ENCODE measurements around the gene TEX29. TPM values are rescaled to one million over a fixed set of nuclear protein-coding genes. Genes with fewer than 3 reads are reported as not detected.

The TEX29 gene
- total and polyA plus RNA-seq, 9 of the 15 experiments (the other 6 are each of a cell fraction or from before 2014, with no cell fraction given) = 0.11 TPM; not detected in 7

DNA sequence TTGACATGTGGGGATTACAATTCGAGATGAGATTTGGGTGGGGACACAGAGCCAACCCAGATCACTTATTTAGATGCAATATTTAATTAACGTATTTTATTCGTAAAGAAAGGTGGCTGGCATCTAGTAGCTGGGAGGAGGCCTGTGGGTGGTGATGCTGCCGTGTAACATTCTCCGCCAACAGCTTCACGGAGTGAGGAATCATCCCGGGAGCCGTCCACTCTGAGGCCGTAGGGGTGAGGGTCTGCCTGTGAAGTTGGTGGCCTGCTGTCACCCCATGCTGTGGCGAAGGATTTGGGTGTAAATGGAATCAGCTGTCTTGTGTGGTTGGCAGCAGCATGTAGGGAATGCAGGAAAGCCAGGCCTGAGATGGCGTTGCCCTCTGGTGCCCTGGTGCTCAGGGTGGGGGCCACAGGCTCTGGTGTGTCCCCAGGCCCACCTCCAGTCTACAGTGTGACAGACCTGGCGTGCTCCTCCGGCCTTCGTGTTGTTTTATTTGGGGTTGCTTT is 3.3 kb upstream of the TEX29 start (continued):
- TF ChIP-seq ZNF395 (CRISPR knock-in tag; IDR thresholded peaks at IDR 0.05) = no peak
- no peak for TF ChIP-seq SLC30A9 (CRISPR knock-in tag; IDR thresholded peaks at IDR 0.05)
- no peak for TF ChIP-seq ZC3H11A (IDR thresholded peaks at IDR 0.05; ENCODE audit: low read depth, low read length)

DNA sequence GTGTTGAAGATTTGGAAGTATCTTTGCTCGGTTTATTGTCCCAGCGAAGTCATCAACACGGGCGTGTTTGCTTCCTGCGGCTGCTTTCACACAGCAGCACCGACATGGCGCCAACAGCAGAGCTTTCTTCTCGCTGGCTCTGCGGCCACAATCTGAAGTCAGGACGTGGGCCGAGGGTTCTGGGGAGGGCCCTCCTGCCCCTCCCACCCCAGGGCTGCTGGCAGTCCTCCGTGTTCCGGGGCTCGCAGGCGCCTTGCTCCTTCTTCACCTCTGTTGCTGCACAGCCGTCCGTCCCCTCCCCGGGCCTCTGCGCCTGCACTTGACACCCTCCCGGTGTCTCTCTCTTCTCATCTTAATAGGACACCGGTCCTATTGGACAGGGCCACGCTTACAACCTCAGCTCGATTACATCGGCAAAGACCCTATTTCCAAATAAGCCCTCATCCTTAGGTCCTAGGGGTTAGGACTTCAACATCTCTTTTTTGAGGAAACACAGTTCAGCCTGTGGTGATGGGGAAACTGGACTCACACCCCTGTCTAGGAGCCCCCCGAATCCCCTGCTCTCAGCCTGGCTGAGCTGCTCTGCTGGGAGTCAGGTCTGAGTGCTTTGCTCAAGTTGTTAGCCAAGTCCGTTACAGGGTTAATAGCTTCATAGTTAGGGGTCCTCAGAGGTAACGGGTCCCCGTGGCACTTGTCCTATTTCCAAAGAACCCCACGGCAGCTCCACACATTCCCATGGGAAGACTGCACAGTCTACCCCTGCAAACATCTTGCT is 2.7 kb upstream of the TEX29 start:
- Histone ChIP-seq H3K4me3 (no peak overlapping the region), H3K36me3 (ENCODE audit: control insufficient read depth, insufficient read depth, low read length) (no peaks in the 10 kb centered on the region), H3K27me3 (ENCODE audit: control insufficient read depth in 2 of 2, insufficient read depth in 2 of 2, low read length in 2 of 2) (peaks cover 0 to 42% of the 10 kb centered on the region in 2 experiments; a peak in 4 of 5 replicates), H3K9ac (ENCODE audit: insufficient read depth in 1 of 2, low read depth in 2 of 2, low read length in 2 of 2) (no peak overlapping the region), H3K27ac (ENCODE audit: extremely low read depth, low read depth, low read length) (no peak overlapping the region), H3K9me3 (replicated peaks; ENCODE audit: control insufficient read depth, insufficient read depth, low read depth, low read length) (no peaks in the 10 kb centered on the region), H3K4me1 (replicated peaks in 1 of 2; ENCODE audit: control insufficient read depth in 2 of 2, insufficient read depth in 2 of 2, low read length in 2 of 2) (peaks cover 0 to 6% of the 10 kb centered on the region in 2 experiments; a peak in 2 of 5 replicates), H3K4me2 (ENCODE audit: insufficient read depth, low read length) (no peak overlapping the region), H2AFZ (ENCODE audit: low read depth, low read length) (no peak overlapping the region), H4K20me1 (replicated peaks; ENCODE audit: control insufficient read depth, insufficient read depth, low read length) (no peaks in the 10 kb centered on the region), H3K79me2 (ENCODE audit: control insufficient read depth, insufficient read depth, low read length) (no peaks in the 10 kb centered on the region), H3K9me1 (ENCODE audit: control insufficient read depth, insufficient read depth, low read length) (no peaks in the 10 kb centered on the region)
- FAIRE-seq = no peak
- no peak for ATAC-seq
- intact Hi-C loops (cut with micrococcal nuclease) = no loop called here
- CTCF ChIA-PET (ENCODE audit: low intra/inter-chr PET ratio) = no interaction called here
- in situ Hi-C loops (cut with MboI) = no loop called here
- TF ChIP-seq POLR2AphosphoS5 (IDR thresholded peaks at IDR 0.05; ENCODE audit: control insufficient read depth, insufficient read depth, low read depth, low read length) (no peak), RERE (CRISPR knock-in tag; IDR thresholded peaks at IDR 0.05; ENCODE audit: borderline replicate concordance) (no peak), SNIP1 (IDR thresholded peaks at IDR 0.05; ENCODE audit: low read depth) (no peak)
- 7% methylated on average over 23 of the region's 29 CpGs for WGBS (ENCODE audit: insufficient coverage, low coverage, missing lambda C conversion rate)
- no TSS peak for BruUV-seq (replicated peaks)
- POLR2A ChIA-PET = no interaction called here
- DNase-seq (ENCODE audit: extremely low read depth in 1 of 4, low spot score in 3 of 4) = no peak

Measured in K562 (cell line).